A549 (cell line): ENCODE results near the gene SPATA2L. TPM values are rescaled to one million over a fixed set of nuclear protein-coding genes. Genes with fewer than 3 reads are reported as not detected.

Experiments used
- ATAC-seq, 2 experiments: fragments of 200-7000 bp in 1 of 2; fragments of >200 bp in 1 of 2; cut with Nextera tagmentation in 1 of 2; cut with Tn5 transposase in 1 of 2; 3 replicates each; pipeline versions ENCODE4 v1.8.0 to v1.9.1; 2018 to 2020; ENCODE audit warnings: mild to moderate bottlenecking in 1 of 2, moderate library complexity in 1 of 2
- CTCF ChIA-PET: fragments of 300-600 bp; sonication (Branson Sonifier 250); formaldehyde crosslinking; extraction: SDS; loops from one replicate; lab custom pipeline; 2021; ENCODE audit warnings: antibody characterized with exemption, inconsistent platforms; lab: Yijun Ruan, JAX
- POLR2A ChIA-PET: fragments of 350-600 bp; formaldehyde crosslinking; extraction: SDS; loops from one replicate; lab custom pipeline; 2021; ENCODE audit warnings: antibody characterized with exemption, inconsistent platforms; lab: Yijun Ruan, JAX
- DNase-seq, 2 experiments: peaks; one replicate each; pipeline versions ENCODE4 v3.0.0 to v3.0.0-alpha.2; 2011 to 2016; ENCODE audit warnings: low read depth in 1 of 2, low spot score in 1 of 2
- FAIRE-seq: peaks from 2 replicates; lab custom pipeline; 2011; peaks lifted over from hg19 to GRCh38; lab: Jason Lieb, UNC
- H3K27ac ChIP-seq, 2 experiments: fragments of >200 bp; sonication (Bioruptor Twin); formaldehyde crosslinking; 3 replicates each; pipeline ENCODE4 v1.5.1; 2016 to 2017
- H3K4me1 ChIP-seq: fragments of >200 bp; sonication (Bioruptor Twin); formaldehyde crosslinking; 3 replicates; pipeline ENCODE4 v1.6.1; 2016
- H3K4me2 ChIP-seq: fragments of >200 bp; sonication (Bioruptor Twin); formaldehyde crosslinking; 3 replicates; pipeline ENCODE4 v1.6.1; 2016
- H3K4me3 ChIP-seq: fragments of >200 bp; sonication (Bioruptor Twin); formaldehyde crosslinking; 3 replicates; pipeline ENCODE4 v1.5.1; 2016
- H3K9me3 ChIP-seq: fragments of >200 bp; sonication (Bioruptor Twin); formaldehyde crosslinking; 3 replicates; pipeline ENCODE4 v1.6.1; 2016
- BHLHE40 ChIP-seq: IDR thresholded peaks from 2 replicates; pipeline ENCODE4 v1.6.1; 2012; ENCODE audit warnings: low read depth, low read length, inconsistent platforms
- EHF ChIP-seq: fragments of 250-450 bp; sonication (Bioruptor Pico); IDR thresholded peaks from 2 replicates; pipeline ENCODE4 v1.5.0; 2020; ENCODE audit warnings: mild to moderate bottlenecking
- FOSL2 ChIP-seq, 2 experiments: fragments of 450-650 bp in 1 of 2; fragments of >200 bp in 1 of 2; sonication (Bioruptor Twin) in 1 of 2; formaldehyde crosslinking; IDR thresholded peaks; 2 replicates each; pipeline versions ENCODE4 v1.5.0 to v1.6.1; 2016 to 2020; ENCODE audit warnings: mild to moderate bottlenecking in 1 of 2, moderate library complexity in 1 of 2
- FOXS1 ChIP-seq: fragments of 250-450 bp; sonication (Bioruptor Pico); IDR thresholded peaks from 2 replicates; pipeline ENCODE4 v1.5.0; 2020; ENCODE audit warnings: mild to moderate bottlenecking, moderate library complexity
- JUN ChIP-seq, 2 experiments: fragments of >200 bp; sonication (Bioruptor Twin); formaldehyde crosslinking; IDR thresholded peaks; 2 replicates in 1 of 2; 3 replicates in 1 of 2; pipeline ENCODE4 v1.6.1; 2016 to 2017
- KDM1A ChIP-seq: fragments of 200-600 bp; sonication (generic); IDR thresholded peaks from 2 replicates; pipeline ENCODE4 v1.6.1; 2016; ENCODE audit warnings: low read depth, mild to moderate bottlenecking
- KDM5A ChIP-seq: fragments of 200-600 bp; sonication (generic); IDR thresholded peaks from 2 replicates; pipeline ENCODE4 v1.6.1; 2016; ENCODE audit warnings: antibody characterized with exemption, mild to moderate bottlenecking
- NFE2L2 ChIP-seq: fragments of 150-350 bp; conservative IDR thresholded peaks from 2 replicates; pipeline ENCODE4 v1.6.1; 2014; ENCODE audit warnings: low read length
- POLR2A ChIP-seq: IDR thresholded peaks from 2 replicates; pipeline ENCODE4 v1.6.1; 2012; ENCODE audit warnings: mild to moderate bottlenecking, low read length
- POLR2AphosphoS2 ChIP-seq: conservative IDR thresholded peaks from 2 replicates; pipeline ENCODE4 v1.6.1; 2012; ENCODE audit warnings: low read length, improper control_type of control experiment, inconsistent platforms
- RCOR1 ChIP-seq: fragments of 150-350 bp; IDR thresholded peaks from 2 replicates; pipeline ENCODE4 v1.6.1; 2014; ENCODE audit warnings: antibody characterized with exemption, low read length, low read depth
- RNF2 ChIP-seq: fragments of 200-600 bp; sonication (generic); IDR thresholded peaks from 2 replicates; pipeline ENCODE4 v1.6.1; 2016; ENCODE audit warnings: low read depth, mild to moderate bottlenecking, antibody characterized with exemption, moderate library complexity, borderline replicate concordance
- SMC3 ChIP-seq: fragments of >200 bp; sonication (Bioruptor Twin); formaldehyde crosslinking; IDR thresholded peaks from 3 replicates; pipeline ENCODE4 v1.6.1; 2018; ENCODE audit warnings: inconsistent platforms
- TP53 ChIP-seq: fragments of 250-450 bp; sonication (Bioruptor Pico); IDR thresholded peaks from 2 replicates; pipeline ENCODE4 v1.5.0; 2021; ENCODE audit warnings: mild to moderate bottlenecking, moderate library complexity
- ZFP36 ChIP-seq: fragments of 450-650 bp; IDR thresholded peaks from 2 replicates; pipeline ENCODE4 v1.6.1; 2014; ENCODE audit warnings: borderline replicate concordance; ENCODE audit not compliant: partially characterized antibody
- WGBS: methylation state at CpG from one replicate; pipeline ENCODE4 v1.1.6; 2017; ENCODE audit errors: missing lambda C conversion rate; 5-methylcytosine and 5-hydroxymethylcytosine counted together
- polyA plus RNA-seq, 4 experiments: library from polyadenylated mRNA; depleted of rRNA in 3 of 4; stranded (reverse); fragments of >200 nt; fragmentation: RNase III in 1 of 4; extraction: RNeasy Plus Mini Kit Qiagen cat#74134 plus additional on column Dnase treatment in 1 of 4; gene quantifications; 2 replicates in 3 of 4; 3 replicates in 1 of 4; pipeline ENCODE4 v1.2.3, GENCODE V29; 2011 to 2017
- TF ChIP-seq, protein P1 (sequence below): fragments of 250-450 bp; sonication (Bioruptor Pico); IDR thresholded peaks from 2 replicates; pipeline ENCODE4 v1.5.0; 2020; ENCODE audit warnings: low read depth, mild to moderate bottlenecking, moderate library complexity
- TF ChIP-seq, protein P2 (sequence below): fragments of 200-600 bp; sonication (generic); IDR thresholded peaks from 2 replicates; pipeline ENCODE4 v1.6.1; 2016; ENCODE audit warnings: antibody characterized with exemption, mild to moderate bottlenecking, moderate library complexity
- TF ChIP-seq, protein P3 (sequence below): IDR thresholded peaks from 2 replicates; pipeline ENCODE4 v1.6.1; 2012; ENCODE audit warnings: low read depth, borderline replicate concordance
- TF ChIP-seq, protein P4 (sequence below): fragments of 250-450 bp; sonication (Bioruptor Pico); IDR thresholded peaks from 2 replicates; pipeline ENCODE4 v1.5.0; 2021; ENCODE audit warnings: mild to moderate bottlenecking, moderate library complexity, borderline replicate concordance
- TF ChIP-seq, protein P5 (sequence below): fragments of >200 bp; sonication (Bioruptor Twin); formaldehyde crosslinking; IDR thresholded peaks from 3 replicates; pipeline ENCODE4 v1.6.1; 2016
- TF ChIP-seq, protein P6 (sequence below): fragments of 450-650 bp; IDR thresholded peaks from 2 replicates; pipeline ENCODE4 v1.6.1; 2014; ENCODE audit warnings: antibody characterized with exemption

SPATA2L gene
- polyA plus RNA-seq, 2 of the 4 experiments (the other 2 are of a cell fraction), result 3.5 to 5.2 TPM

DNA sequence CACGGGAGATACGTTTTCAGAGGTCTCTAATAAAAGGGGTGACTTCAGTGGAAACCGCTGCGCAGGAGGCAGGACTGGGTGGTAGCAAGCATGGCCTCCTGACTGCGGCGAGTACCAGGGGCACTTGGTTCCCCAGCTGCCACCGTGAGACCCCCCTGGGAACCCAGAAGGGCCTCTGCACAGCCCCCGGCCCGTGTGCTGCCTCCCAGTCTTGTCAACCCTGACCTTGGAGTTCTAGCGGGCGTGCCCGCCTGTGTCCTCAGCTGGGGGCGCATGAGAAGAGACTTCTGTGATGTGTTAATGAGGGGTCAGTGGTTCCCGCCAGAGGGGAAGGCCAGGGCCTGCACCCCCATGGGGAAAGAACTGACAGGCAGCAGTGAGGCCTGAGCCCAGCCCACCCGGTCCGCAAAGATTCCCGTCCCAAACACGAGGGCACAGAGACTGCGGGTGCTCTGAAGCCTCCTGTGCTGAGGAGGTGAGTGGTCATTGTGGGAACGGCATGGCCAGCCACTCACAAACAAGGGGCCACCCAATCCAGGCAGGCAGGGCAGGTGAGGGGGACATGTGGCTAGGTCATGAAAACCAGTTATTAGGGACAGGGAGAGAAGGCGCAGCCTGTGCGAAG is 29.2 kb upstream of the SPATA2L start (continued):
- TF ChIP-seq, protein P1, sequence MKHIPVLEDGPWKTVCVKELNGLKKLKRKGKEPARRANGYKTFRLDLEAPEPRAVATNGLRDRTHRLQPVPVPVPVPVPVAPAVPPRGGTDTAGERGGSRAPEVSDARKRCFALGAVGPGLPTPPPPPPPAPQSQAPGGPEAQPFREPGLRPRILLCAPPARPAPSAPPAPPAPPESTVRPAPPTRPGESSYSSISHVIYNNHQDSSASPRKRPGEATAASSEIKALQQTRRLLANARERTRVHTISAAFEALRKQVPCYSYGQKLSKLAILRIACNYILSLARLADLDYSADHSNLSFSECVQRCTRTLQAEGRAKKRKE (CRISPR knock-in tag), result no peak
- TF ChIP-seq NFE2L2, result no peak
- no peak for TF ChIP-seq POLR2AphosphoS2
- TF ChIP-seq RNF2, result no peak
- no peak for TF ChIP-seq ZFP36

DNA sequence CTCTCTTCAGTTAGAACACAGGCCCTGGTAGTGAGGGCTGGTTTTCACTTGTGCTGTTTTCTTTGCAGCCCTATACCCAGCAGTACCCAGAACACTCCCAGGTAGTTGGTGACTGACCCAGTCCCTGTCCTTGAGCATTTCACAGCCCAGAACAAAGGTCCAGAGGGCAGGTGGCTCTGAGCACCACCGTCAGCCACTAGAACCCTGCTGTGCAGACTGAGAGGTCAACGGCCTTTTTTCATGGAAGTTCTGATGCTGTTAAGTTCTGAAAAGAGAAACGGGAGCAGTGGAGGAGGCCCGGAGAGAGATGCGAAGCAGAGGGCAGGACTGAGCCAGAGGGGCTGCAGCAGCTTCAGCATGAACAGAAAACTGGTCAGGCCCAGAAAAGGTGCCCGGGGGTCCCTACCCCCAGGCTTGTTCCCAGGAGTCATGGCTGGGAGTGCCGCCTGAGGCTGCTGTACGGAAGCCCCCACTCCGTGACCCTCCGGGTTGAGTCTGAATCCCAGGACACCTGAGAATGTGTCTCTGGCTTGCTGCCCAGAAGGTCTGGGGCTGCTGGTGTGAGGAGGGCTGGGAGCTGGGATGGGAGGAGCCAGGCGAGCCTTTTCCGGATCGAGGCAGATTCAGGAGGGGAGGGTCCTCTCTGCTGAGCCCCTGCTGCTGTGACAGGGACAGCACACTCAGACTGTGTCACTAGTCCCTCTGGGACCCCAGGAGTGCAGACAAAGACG is 28.5 kb upstream of the SPATA2L start:
- ATAC-seq (peak in 1 of 2 experiments; percentile 4; a peak in 3 of 6 replicates), FAIRE-seq (no peak), DNase-seq (no peak)
- TF ChIP-seq RCOR1 (no peak), BHLHE40 (no peak), KDM1A (no peak), KDM5A (no peak), TP53 (CRISPR knock-in tag) (no peak), POLR2A (no peak), JUN (IDR thresholded peaks at IDR 0.05) (no peak), FOXS1 (no peak), FOSL2 (IDR thresholded peaks at IDR 0.05) (no peak), FOSL2 (CRISPR knock-in tag; IDR thresholded peaks at IDR 0.05) (no peak), POLR2AphosphoS2 (no peak), NFE2L2 (no peak), EHF (CRISPR knock-in tag) (no peak), SMC3 (no peak)
- TF ChIP-seq, protein P2, sequence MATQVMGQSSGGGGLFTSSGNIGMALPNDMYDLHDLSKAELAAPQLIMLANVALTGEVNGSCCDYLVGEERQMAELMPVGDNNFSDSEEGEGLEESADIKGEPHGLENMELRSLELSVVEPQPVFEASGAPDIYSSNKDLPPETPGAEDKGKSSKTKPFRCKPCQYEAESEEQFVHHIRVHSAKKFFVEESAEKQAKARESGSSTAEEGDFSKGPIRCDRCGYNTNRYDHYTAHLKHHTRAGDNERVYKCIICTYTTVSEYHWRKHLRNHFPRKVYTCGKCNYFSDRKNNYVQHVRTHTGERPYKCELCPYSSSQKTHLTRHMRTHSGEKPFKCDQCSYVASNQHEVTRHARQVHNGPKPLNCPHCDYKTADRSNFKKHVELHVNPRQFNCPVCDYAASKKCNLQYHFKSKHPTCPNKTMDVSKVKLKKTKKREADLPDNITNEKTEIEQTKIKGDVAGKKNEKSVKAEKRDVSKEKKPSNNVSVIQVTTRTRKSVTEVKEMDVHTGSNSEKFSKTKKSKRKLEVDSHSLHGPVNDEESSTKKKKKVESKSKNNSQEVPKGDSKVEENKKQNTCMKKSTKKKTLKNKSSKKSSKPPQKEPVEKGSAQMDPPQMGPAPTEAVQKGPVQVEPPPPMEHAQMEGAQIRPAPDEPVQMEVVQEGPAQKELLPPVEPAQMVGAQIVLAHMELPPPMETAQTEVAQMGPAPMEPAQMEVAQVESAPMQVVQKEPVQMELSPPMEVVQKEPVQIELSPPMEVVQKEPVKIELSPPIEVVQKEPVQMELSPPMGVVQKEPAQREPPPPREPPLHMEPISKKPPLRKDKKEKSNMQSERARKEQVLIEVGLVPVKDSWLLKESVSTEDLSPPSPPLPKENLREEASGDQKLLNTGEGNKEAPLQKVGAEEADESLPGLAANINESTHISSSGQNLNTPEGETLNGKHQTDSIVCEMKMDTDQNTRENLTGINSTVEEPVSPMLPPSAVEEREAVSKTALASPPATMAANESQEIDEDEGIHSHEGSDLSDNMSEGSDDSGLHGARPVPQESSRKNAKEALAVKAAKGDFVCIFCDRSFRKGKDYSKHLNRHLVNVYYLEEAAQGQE, result no peak
- TF ChIP-seq, protein P3, sequence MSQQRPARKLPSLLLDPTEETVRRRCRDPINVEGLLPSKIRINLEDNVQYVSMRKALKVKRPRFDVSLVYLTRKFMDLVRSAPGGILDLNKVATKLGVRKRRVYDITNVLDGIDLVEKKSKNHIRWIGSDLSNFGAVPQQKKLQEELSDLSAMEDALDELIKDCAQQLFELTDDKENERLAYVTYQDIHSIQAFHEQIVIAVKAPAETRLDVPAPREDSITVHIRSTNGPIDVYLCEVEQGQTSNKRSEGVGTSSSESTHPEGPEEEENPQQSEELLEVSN, result no peak
- TF ChIP-seq, protein P4, sequence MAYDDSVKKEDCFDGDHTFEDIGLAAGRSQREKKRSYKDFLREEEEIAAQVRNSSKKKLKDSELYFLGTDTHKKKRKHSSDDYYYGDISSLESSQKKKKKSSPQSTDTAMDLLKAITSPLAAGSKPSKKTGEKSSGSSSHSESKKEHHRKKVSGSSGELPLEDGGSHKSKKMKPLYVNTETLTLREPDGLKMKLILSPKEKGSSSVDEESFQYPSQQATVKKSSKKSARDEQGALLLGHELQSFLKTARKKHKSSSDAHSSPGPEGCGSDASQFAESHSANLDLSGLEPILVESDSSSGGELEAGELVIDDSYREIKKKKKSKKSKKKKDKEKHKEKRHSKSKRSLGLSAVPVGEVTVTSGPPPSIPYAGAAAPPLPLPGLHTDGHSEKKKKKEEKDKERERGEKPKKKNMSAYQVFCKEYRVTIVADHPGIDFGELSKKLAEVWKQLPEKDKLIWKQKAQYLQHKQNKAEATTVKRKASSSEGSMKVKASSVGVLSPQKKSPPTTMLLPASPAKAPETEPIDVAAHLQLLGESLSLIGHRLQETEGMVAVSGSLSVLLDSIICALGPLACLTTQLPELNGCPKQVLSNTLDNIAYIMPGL (CRISPR knock-in tag), result no peak
- TF ChIP-seq, protein P5, sequence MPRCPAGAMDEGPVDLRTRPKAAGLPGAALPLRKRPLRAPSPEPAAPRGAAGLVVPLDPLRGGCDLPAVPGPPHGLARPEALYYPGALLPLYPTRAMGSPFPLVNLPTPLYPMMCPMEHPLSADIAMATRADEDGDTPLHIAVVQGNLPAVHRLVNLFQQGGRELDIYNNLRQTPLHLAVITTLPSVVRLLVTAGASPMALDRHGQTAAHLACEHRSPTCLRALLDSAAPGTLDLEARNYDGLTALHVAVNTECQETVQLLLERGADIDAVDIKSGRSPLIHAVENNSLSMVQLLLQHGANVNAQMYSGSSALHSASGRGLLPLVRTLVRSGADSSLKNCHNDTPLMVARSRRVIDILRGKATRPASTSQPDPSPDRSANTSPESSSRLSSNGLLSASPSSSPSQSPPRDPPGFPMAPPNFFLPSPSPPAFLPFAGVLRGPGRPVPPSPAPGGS, result no peak
- TF ChIP-seq, protein P6, sequence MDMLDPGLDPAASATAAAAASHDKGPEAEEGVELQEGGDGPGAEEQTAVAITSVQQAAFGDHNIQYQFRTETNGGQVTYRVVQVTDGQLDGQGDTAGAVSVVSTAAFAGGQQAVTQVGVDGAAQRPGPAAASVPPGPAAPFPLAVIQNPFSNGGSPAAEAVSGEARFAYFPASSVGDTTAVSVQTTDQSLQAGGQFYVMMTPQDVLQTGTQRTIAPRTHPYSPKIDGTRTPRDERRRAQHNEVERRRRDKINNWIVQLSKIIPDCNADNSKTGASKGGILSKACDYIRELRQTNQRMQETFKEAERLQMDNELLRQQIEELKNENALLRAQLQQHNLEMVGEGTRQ, result no peak
- Histone ChIP-seq H3K4me3 (no peak overlapping the region), H3K27ac (no peak overlapping the region), H3K4me2 (no peak overlapping the region), H3K9me3 (no peaks in the 10 kb centered on the region), H3K4me1 (no peaks in the 10 kb centered on the region)
- 92% methylated on average over 14 of the region's 14 CpGs for WGBS
- POLR2A ChIA-PET, result no interaction called here
- CTCF ChIA-PET, result interaction anchor here (1.0 to 1.8 kb wide), 2 partner anchors 12 to 30 kb away, joined by 3 to 6 read pairs; no protein-coding TSS in a partner anchor
